GM21619 (cell line): ENCODE results near the gene OR2Z1.
"Not testable (repeated sequence)": the region's sequence is repeated elsewhere in the genome, so short reads cannot be mapped to it uniquely, and the experiment has no call there.

ENCODE experiments used
- ATAC-seq: cut with Tn5 transposase; IDR thresholded peaks from one replicate; pipeline ENCODE4 v1.9.1; 2021; ENCODE audit not compliant: unreplicated experiment

Gene OR2Z1

DNA sequence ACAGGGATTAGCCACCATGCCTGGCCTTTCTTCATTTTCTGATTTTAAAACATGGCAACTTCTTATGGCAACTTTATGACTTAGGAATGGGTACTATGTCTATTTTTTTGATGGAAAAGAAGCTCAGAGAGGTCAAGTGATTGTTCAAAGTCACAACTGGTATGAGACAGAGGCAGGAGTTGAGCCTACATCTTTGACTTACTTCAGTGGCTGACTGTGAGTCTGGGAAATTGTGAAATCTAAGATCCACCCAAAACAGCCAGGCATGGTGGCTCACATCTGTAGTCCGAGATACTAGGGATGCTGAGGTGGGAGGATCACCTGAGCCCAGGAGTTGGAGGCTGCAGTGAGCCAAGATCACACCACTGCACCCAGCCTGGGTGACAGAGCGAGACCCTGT lies 20.5 kb upstream of the OR2Z1 start:
- ATAC-seq = no peak

DNA sequence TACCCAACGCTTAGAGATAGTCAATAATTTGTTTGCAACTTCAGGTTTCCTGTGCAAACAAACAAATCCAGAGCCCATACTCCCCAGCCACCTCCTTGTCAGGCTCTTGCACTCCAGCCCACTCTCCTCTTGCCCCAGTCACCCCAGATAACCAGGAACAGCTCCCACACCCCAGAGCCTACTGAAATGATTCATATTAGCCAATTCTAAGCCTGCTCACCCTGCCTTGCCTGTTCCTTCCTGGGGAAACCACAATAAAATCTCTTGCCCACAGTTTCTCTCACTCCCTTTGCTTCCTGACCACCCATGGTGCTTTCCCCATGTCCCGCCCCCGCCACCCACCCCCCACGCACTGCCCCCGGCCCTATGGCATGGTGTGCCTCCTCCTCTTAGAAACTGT lies 19.1 kb upstream of the OR2Z1 start:
- ATAC-seq = no peak

DNA sequence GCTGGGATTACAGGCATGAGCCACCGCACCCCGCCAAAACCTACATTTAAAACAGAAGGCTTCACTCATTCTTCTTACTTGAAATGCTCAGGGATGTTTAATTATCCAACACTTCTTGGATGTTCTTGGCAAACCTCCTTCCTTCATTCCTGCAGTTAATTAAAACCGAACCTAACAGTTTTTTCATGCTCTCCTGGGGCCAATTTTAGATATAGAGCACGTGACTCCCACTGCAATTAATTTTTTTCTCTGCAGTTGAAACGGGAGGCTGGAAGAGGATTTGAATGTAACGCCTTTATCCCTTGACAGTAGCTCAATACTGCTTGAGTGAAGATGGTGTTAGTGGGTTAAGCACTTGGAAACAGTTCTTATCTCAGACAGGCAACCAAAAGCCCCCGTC lies 18.2 kb upstream of the OR2Z1 start:
- ATAC-seq = no peak

DNA sequence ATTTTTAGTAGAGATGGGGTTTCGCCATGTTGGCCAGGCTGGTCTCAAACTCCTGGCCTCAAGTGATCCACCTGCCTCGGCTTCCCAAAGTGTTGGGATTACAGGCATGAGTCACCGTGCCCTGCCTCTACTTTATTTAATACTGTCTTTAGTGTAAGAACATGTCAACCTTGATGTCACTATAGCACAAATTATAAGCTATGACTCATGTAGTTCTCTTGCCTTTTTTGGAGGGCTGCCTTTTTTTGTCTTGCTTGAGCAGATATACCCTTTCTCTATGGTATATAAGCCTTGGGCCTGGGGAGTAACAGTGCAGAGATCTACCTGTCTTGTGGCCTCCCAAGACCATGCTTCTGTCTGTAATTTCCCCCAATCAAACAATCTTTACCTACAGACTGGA lies 16.1 kb upstream of the OR2Z1 start:
- ATAC-seq = not testable (repeated sequence)

DNA sequence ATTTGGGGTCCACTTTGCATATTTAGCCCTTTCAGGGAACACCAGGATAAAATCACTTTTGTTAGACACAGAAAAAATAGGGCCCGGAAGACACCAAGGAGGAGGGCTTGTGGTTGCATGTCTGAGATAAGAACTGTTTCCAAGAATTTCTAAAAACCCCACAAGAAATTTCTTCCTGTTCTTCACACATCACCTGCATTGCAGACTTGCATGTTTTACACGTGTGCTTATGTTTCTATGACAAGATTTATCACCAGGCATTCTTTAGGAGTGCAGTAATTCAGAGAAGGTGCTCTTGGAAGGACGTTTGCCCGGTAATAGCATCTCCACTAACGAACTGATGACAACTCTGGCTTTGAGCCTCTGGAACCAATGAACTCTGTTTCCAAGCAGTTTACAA lies 15.7 kb upstream of the OR2Z1 start:
- ATAC-seq = no peak

DNA sequence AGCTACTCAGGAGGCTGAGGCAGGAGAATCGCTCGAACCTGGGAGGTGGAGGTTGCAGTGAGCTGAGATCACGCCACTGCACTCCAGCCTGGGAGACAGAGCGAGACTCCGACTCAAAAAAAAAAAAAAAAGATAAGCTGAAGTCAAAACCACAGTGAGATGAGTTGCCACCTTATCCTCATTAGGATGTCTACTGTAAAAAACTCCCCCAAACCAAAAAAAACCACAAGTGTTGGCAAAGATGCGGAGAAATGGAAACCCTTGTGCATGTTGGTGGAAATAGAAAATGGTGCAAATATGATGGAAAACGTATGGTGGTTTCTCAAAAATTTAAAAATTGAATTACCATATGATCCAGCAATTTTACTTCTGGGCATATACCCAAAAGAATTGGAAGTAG lies 11.1 kb upstream of the OR2Z1 start:
- ATAC-seq = not testable (repeated sequence)

DNA sequence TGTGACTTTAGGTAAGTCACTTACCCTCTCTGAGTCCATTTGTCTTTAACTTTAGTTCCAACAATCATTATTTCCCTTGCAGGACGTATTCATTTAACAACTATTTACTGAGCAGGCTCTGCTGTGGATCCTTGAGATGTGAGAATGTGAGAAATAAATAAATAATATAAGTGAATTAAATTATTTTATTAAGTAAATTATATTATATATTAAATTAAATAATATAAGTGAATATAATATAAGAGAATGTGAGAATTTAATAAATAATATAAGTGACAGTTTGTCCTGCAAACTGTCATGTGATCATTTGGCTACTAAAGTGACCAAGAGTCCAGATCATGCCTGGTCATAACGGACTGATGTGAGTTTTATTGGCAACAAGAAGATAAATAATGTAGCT lies 598 bp downstream of the OR2Z1 start:
- ATAC-seq = no peak

DNA sequence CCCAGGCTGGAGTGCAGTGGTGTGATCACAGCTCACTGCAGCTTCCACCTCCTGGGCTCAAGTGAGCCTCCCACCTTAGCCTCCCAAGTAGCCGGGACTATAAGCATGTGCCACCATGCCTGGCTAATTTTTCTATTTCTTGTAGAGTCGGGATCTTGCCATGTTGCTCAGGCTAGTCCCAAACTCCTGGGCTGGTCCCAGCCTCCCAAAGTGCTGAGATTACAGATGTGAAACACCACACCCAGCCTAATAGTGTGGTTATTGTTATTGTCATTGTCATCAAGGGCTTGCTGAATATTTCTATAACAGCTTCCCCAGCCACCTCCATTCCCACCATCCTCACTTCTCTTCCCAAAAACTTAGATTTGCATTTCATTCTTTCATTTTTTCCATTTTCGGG lies 2.8 kb downstream of the OR2Z1 start:
- no peak for ATAC-seq

DNA sequence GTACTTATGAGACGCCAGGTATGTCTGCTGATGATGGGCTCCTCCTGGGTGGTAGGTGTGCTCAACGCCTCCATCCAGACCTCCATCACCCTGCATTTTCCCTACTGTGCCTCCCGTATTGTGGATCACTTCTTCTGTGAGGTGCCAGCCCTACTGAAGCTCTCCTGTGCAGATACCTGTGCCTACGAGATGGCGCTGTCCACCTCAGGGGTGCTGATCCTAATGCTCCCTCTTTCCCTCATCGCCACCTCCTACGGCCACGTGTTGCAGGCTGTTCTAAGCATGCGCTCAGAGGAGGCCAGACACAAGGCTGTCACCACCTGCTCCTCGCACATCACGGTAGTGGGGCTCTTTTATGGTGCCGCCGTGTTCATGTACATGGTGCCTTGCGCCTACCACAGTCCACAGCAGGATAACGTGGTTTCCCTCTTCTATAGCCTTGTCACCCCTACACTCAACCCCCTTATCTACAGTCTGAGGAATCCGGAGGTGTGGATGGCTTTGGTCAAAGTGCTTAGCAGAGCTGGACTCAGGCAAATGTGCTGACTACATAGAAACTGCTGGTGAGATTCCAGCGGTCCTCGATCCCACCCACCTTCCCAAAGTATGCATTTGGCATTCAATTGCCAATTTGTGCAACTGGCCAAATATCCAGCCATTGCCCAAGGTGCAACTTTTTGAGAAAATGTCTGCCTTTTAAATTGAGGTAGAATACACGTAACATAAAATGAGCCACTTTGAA lies 10.2 kb downstream of the OR2Z1 start:
- ATAC-seq = no peak

DNA sequence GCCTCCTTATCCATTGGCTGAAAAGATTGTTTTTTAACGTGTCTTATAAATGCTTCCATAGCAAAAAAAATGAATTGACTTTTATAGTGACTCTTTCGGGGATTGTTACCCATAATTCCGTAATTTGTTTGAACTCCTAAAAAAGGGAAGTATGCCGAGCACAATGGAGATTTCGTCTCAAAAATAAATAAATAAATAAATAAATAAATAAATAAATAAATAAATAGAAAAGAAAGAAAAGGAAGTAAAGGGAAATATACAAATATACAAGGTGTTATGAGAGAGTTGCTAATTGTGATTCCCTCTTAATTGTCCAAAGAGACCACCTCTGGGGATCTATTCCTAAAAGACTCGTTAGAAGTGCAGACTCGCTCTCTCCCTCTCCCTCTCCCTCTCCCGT lies 16.9 kb downstream of the OR2Z1 start:
- no peak for ATAC-seq

DNA sequence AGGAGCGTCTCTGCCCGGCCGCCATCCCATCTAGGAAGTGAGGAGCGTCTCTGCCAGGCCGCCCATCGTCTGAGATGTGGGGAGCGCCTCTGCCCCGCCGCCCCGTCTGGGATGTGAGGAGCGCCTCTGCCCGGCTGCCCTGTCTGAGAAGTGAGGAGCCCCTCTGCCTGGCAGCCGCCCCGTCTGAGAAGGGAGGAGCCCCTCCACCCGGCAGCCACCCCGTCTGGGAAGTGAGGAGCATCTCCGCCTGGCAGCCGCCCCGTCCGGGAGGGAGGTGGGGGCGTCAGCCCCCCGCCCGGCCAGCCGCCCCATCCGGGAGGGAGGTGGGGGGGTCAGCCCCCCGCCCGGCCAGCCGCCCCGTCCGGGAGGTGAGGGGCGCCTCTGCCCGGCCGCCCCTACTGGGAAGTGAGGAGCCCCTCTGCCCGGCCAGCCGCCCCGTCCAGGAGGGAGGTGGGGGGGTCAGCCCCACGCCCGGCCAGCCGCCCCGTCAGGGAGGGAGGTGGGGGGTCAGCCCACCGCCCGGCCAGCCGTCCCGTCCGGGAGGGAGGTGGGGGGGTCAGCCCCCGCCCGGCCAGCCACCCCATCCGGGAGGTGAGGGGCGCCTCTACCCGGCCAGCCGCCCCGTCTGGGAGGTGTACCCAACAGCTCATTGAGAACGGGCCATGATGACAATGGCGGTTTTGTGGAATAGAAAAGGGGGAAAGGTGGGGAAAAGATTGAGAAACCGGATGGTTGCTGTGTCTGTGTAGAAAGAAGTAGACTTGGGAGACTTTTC lies 18.0 kb downstream of the OR2Z1 start:
- not testable (repeated sequence) for ATAC-seq

DNA sequence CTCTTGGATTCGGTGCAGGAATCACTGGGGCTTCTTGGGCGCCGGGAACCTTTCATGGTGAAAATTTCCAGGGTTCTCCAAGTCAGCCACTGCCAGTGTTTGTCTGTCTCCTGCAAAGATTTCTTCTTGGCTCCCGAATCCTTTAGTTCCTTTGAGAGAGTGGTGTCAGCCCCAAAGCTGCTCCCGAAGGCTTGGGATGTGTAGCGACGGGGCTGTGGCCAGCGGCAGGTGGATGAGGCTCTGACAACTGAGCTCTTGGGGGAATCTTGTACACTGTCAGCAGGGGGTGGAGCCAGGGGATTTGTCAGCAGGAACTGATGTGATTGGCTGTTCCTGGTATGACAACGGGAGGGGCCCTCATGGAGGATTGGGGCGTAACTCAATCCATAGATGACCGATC lies 45.8 kb downstream of the OR2Z1 start:
- not testable (repeated sequence) for ATAC-seq

DNA sequence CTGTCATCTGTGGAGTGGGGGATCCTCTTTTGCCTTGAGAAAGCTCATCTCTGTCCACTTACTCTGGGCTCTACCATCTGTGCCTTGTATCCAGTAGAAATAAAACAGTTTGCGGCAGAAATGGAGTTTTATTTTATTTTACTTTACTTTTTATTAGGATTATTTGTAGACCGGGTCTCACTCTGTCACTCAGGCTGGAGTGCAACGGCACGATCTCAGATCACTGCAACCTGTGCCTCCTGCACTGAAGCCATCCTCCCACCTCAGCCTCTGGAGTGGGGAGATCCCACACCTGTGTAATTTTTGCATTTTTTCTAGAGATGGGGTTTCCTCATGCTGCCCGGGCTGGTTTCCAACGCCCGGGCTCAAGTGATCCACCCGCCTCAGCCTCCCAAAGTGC lies 47.8 kb downstream of the OR2Z1 start:
- ATAC-seq = not testable (repeated sequence)

DNA sequence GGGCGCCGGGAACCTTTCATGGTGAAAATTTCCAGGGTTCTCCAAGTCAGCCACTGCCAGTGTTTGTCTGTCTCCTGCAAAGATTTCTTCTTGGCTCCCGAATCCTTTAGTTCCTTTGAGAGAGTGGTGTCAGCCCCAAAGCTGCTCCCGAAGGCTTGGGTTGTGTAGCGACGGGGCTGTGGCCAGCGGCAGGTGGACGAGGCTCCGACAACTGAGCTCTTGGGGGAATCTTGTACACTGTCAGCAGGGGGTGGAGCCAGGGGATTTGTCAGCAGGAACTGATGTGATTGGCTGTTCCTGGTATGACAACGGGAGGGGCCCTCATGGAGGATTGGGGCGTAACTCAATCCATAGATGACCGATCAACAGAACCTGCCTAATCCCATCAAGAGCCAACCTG lies 52.2 kb downstream of the OR2Z1 start:
- ATAC-seq = not testable (repeated sequence)
